Kidney capillary endothelial cell (primary cell): ENCODE results near the gene NID2.
A peak's percentile ranks its signal among the peaks of the same experiment; 100 is the strongest.

ENCODE experiments used
- DNase-seq: peaks from one replicate; pipeline ENCODE4 v3.0.0-alpha.2; 2018; ENCODE audit warnings: low spot score

The NID2 gene

GRCh38 chr14:52026901-52027300, 42.0 kb downstream of the NID2 start:
- DNase-seq = no peak

DNA sequence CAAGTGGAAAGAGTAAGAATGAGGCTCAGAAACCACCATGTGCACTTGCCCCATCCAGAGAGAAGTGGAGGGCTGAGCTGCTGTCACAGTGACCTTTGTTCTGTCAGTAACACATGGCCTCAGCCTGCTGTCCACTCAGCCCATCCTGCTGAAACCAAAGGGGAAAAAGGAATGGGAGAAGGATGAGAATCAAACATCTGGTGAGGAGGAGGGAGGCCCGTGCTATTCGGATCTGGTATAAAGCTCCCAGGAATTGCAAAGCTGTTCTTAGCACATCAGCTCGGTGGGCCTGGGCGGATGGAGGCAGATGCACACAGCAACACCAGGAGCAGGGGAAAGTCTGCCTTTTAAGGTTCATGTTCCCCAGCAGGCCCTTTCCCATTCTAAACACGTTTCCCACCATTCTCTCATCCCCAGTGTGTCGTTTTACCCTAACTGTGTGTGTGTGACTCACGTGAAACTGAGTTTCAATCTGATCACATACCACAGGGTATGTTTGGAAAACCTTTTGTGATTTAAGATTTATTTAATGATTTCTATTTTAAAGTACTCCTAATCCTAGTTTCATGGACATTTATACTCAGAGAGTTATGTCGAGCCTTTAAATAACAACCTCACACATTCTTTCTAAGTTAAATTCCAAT, 42.7 kb downstream of the NID2 start:
- DNase-seq = no peak

DNA sequence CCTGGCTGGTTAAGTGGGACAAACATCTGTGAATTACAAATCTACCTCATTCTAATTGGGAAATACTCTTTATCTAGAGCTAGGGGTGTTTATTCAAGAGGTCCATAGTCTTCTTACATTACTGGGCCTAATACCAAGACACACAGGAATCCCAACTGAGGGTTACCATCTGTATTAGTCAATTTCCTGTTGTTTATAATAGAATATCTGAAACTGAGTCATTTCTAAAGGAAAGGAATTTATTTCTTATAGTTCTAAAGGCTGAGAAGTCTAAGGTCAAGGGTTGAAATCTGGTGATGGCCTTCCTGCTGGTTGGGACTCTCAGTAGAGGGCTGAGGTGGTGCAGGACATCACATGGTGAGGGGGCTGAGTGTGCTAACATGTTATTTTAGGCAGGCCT, 43.5 kb downstream of the NID2 start:
- DNase-seq = peak; percentile 95

- no peak for DNase-seq
Measured at GRCh38 chr14:52023518-52023917, 45.3 kb downstream of the NID2 start.

DNA sequence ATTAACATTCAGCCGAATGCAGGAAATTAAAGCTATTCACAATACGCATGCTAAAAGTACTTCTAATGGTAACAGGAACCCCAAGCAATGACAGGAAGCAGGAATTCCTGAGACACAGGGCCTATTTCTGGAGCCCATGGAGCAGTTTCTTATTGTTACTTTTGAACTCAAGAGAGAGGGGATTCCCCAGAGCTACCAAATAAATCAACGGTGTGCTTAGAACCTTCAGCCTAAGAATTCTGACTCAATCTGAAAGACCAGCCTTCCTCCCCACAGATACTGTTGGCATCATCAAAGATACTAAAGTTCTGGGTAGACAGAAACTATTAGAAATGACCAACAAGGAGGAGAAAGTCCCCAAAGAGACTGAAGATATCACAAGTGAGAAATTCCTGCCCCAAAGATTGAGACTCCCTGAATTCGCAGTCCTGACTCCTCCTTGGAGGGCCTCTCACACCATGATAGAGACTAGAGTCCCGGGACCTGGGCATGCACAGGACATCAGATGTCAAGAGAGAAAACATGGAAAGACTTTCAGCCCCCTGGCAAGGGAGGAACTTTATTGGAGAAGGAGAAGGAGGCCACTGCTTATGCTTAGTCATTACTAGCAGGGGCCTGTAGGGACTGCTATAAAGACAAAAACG, 46.8 kb downstream of the NID2 start:
- peak; percentile 87 for DNase-seq

GRCh38 chr14:52020866-52021717, 47.8 kb downstream of the NID2 start:
- DNase-seq = peak; percentile 63

- no peak for DNase-seq
Measured at GRCh38 chr14:52020161-52020714, 48.6 kb downstream of the NID2 start.

GRCh38 chr14:52018970-52019369, 49.9 kb downstream of the NID2 start:
- DNase-seq = no peak

GRCh38 chr14:52018252-52018651, 50.6 kb downstream of the NID2 start:
- DNase-seq = no peak

DNA sequence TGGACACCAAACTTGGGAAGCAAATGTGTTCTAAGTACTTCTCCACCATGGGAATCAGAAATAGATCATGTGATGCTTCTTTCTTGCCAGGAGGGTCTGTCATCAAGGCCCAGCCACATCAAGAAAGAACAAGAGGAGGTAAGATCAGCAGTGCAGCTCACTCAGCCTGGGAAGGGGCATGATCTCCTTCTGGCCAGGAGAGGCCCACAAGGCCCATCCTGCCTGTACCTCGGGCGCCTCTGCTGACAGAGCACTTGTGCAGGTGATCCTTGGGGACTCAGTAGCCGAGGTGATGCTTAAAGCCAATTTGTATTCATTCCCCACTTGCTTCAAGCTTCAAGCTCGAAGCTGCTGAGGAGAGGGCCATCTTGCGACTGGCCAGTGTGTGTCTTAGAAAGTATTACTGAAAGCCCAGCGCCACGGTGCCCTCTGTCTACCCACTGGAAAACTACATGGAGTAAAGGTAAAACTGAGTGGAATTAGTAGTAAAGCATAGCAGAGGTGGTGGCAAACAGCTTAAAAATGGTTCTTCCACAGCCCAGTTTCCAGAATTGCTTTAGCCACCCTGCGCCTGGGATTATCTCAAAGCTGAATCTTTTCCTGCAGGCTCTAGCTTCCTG, 53.3 kb downstream of the NID2 start:
- DNase-seq = no peak

DNA sequence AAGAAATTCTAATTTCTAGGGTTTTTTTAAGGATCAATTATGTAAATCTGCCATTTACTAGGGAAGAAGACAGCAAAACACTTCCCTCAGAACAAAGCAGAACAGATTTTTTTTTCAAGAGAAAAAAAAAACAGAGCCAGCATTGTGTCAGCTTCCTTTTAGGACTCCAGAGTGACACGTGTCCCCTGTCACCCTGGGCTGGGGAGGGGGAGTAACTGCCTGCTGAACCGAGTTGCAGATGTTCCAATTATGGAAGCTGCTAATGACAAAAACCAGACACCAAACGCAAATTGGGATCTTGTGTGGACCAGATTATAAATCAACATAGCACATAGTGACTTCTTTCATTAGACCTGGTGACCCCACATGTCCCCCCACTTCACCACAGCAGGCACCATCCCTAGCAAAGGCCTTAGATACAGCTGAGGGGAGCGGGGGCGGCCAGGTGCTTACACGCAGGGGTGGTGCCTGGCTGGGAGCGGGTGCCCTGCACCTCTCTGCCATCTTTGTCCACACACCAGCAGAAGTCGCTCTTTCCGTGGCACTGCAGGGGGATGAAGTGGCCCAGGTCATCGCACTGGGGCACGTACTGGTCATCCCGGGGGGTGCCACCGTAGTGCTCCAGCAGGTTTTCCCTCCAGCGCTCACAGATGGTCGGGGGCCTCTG, 54.1 kb downstream of the NID2 start:
- no peak for DNase-seq

DNA sequence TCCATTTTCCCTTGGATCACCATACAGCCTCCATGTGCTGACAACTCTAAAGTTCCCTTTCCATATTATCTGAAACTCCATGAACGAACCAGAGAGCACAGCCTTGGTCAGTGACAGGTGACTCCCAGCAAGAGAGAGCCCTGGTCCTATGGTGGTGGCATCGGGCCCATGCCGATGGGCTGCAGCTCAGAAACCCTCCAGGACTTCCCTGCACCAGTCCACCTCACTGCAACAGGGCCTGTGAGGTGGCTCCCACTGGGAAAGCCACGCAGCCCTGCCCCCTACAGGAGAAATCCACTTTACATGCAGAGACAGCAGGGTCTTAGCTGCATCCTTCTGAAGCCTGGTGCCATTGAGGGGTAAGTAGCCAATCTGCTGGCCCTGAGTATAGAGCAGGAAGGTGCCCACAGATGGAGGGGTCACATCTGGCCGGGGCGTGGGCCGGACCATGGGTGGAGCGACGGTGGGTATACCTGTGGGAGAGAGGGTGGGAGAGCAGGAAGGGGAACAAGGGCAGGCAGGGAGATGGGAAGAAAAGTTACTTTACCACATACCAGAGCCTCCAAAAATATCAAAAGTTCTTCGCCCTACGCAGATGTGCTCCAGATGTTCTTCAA, 54.8 kb downstream of the NID2 start:
- no peak for DNase-seq

DNA sequence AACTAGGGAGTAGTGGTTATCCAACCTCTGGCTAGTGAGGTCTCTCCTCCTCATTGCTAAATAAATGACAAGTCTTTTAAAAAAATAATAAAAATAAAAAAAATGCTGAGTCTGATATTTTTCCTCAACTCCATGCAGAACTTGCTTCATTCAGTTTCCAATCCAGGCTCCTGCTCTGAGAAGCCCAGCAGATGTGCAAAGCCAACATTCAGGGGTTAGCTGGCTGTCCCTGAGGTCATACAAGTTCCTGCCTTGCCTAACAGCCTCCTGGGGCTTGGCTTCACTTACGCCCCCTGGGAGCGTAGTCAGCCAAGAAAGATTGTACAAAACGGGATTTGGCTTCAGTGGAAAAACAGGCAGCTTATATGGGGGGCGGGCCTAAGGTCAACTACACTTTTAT, 56.2 kb downstream of the NID2 start:
- no peak for DNase-seq

- no peak for DNase-seq
Measured at GRCh38 chr14:52011523-52011922, 57.3 kb downstream of the NID2 start.

- DNase-seq = no peak
Measured at GRCh38 chr14:52010173-52010693, 58.6 kb downstream of the NID2 start.

GRCh38 chr14:52008136-52008535, 60.7 kb downstream of the NID2 start:
- no peak for DNase-seq

DNA sequence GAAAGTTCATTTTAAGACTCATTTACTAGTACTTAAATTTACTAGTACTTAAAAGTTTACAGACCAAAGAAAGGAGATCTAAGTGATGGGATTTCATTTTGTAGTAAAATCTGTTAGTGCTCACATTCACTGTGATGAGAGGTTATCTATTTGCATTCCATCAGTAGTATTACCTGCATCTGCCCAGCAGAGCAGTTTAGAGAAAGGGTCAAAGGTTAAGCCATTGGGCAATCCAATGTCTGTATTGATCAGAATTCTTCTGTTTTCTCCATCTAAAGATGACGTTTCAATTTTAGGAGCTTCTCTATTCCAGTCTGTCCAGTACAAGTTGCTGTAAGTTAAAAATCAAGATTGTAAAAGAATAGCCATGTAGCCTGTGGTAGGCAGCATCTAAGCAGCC, 61.2 kb downstream of the NID2 start:
- DNase-seq = no peak

GRCh38 chr14:52007211-52007610, 61.6 kb downstream of the NID2 start:
- DNase-seq = no peak

DNA sequence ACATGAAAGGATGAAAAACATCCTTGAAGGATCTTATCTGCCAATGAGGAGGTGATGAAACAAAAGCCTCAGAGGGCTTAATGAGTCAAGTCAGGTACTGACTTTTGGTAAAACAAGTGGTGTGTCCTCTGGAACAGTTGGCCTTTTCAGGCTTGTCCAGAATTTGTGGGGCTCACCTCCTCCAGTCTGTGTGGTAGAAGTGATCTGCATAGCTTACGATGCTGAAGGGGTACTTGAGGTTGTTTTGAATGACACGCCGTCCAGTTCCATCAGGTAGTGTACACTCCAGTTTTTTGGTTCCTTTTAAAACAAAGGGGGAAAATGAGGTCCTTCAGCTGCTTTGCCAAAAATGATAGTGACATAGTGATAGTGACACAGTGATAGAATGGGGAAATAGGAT, 62.5 kb downstream of the NID2 start:
- DNase-seq = no peak

DNA sequence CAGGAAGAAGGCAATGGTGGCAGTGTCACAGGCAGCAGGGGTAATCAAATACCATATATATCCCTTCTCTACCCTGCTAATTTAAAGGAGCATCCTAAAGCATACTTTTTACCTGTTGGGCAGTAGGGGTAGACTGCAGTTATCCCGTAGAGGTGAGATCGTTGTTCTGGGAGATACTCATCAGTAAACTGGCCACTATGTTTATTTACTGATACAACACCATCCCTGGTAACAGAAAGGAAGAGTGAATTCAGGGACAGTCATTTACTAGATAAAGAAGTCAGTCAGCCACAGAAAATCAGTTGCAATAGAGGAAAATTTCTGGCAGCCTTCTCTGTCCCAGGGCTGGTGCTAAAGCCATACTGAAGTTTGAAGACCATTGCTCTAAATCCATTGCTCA, 63.2 kb downstream of the NID2 start:
- no peak for DNase-seq

- no peak for DNase-seq
Measured at GRCh38 chr14:52003324-52003723, 65.5 kb downstream of the NID2 start.
